Activated gamma-delta T cell treated with anti-CD3 and anti-CD28 coated beads, Interleukin-2, amount 50 U/mL, for 16 hours (primary cell): ENCODE measurements around the gene NOS1.
"Not testable (repeated sequence)": the region's sequence is repeated elsewhere in the genome, so short reads cannot be mapped to it uniquely, and the experiment has no call there.

Experiments
- DNase-seq: peaks from one replicate; pipeline ENCODE4 v3.0.0-alpha.2; 2020; ENCODE audit warnings: low read depth

The NOS1 gene

GRCh38 chr12:117361347-117361751, at the start of gene NOS1:
Gene NOS1 (minus strand): TSS chr12:117361626. CDS start chr12:117331069, 30,557 bp downstream.
- no peak for DNase-seq

GRCh38 chr12:117409286-117409685, 47.9 kb upstream of the NOS1 start:
- DNase-seq, result no peak

GRCh38 chr12:117408161-117408791, 46.9 kb upstream of the NOS1 start:
- DNase-seq, result no peak

GRCh38 chr12:117404940-117405339, 43.5 kb upstream of the NOS1 start:
- no peak for DNase-seq

DNA sequence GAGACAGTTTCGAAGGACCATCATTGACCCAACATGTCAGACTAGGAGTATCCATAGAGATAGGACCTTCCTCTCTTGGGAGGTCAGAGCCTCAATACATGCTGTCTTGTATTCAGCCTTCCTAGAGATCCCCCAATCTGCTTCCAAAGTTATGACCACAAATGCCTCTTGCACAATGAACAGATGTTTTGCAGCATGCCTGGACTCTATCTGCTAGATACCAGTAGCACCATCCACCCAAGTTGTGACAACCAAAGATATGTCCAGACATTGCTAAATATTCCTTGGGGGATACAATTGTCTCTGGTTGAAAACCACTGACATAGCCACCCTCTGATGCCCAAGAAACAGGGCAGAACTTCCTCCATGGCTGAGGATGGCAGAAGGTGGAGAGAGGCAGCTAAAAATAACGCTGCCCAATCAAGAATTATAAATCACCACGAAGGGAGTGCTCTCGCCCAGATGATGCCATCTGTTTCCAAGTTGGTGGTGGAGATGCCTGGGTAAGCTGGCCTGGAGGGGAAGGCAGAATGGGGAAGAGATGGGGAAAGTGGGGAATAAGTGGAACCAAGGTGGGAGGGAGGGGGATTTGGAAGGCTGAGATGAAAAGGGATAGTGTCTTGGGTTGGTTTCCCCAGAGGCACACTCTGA, 42.9 kb upstream of the NOS1 start:
- DNase-seq, result no peak

DNA sequence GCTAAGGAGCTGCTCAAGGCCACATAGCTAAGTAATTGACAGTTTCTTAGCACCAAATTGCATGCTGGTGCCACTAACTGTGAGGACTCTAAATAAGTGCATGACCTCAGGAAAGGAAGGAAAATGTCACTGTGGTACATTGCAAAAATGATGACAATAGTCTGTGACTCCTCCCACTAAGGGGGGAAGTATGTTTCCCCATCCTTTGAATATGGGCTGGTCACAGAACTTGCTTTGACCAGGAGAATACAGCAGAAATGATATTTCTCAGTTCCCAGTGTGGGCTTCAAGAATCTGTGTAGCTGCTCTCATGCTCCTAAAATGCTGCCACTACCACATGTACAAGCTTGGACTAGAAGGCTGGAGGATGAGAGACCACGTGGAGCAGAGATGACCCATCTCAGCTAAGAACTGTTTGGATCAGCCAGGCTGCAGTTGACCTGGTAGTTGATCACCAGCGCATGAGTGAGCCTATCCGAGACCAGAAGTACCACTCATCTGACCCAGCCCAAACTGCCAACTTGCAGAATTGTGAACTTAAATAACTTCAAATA, 42.2 kb upstream of the NOS1 start:
- DNase-seq, result no peak

- no peak for DNase-seq
Measured at GRCh38 chr12:117402363-117402762, 40.9 kb upstream of the NOS1 start.

DNA sequence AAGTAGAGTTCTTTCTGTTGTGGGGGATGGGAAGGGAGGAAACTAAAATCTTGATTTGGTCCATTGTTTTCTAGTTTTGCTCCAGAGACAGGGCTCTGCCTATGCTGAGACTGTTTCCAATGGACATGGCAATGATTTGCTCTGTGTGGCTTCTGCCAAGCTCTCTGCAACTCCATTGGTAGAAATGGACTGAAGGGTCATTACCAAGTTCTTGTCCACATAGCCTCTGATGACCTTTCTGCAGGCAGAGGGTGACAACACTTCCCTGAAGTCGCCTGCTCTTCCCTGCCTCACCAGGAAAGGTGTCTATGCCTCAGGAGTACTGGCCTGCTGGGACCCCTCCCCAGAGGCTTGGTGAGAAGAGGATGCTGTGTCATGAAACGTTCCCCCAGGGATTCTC, 39.5 kb upstream of the NOS1 start:
- DNase-seq, result no peak

GRCh38 chr12:117398482-117398881, 37.1 kb upstream of the NOS1 start:
- not testable (repeated sequence) for DNase-seq

- DNase-seq, result no peak
Measured at GRCh38 chr12:117395766-117396165, 34.3 kb upstream of the NOS1 start.

DNA sequence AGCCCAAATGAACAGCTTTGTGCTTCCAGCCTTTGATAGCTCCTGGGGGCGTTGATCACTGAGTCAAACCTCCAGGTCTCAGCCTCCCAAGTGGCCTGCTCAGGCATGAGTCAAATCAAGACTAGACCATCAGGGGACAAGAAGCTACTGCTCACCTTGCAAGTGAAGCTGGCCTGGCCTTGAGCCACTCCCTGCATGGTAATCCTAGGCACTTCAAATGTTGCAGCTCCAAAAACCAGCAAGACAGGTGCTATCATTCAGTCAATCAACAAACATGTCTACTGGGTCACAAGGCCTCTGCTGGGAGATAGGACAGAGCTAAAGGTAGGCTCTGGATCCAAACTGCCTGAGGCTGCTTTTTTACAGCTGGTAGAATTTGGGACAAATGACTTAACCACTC, 33.1 kb upstream of the NOS1 start:
- DNase-seq, result no peak

GRCh38 chr12:117393656-117394055, 32.2 kb upstream of the NOS1 start:
- no peak for DNase-seq

DNA sequence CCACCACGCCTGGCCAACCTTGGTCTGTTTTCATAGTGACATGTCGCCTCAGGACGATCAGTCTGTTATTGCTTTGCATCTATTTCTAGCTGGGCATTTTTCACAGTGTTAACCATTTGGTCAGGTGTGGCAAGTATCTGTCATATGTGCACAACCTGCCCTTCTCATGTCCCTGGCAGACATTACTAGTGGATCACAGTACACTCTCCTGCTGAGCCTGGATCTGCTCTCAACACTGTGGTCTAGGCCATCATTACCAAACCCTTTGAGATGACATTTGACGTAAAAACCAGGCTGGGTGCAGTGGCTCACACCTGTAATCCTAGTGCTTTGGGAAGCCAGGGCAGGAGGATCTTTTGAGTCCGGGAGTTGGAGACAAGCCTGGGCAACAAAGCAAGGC, 29.4 kb upstream of the NOS1 start:
- no peak for DNase-seq

DNA sequence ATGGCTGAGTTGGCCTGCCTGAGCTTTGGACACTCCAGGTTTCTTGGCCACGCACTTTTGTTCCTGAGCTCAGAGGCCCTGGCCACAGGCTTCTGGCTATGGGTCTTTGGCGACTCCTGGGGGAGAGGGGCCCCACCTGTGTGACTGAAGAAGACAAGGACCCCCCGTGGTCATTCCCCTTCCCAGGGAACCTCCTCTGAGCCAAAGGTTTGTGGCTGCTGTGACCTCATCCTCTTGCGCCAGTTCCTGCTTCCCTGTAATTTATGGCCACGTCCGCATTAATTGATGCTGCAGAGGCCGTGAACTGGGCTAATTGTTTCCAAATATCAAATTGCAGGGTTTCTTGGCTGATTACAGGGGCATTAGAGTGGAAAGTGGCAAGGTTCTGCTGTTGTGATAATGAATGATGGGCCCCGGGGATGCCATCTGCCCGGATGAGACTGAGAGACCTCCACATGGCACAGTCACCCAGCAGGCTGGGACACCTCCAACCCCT, 27.6 kb upstream of the NOS1 start:
- no peak for DNase-seq

GRCh38 chr12:117387832-117388231, 26.4 kb upstream of the NOS1 start:
- no peak for DNase-seq

GRCh38 chr12:117384735-117385134, 23.3 kb upstream of the NOS1 start:
- DNase-seq, result no peak

DNA sequence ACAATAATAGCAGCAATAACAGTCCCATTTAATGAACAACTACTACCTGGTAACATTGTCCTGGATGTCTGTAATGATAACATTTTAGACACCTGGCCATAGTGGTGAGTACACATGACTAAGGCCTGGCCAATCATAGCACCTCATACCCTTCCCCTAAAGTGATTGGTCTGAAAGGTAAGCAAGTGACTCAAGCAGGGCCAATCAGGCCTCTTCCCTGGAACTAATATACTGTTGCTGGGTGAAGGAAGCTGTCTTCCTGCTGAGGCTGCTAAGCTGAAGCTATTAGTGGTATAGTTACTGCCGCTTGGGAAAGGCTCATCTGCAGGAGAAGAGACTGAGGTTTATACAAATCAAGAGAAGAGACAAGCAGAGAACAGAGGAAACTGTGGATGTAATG, 18.7 kb upstream of the NOS1 start:
- DNase-seq, result no peak

GRCh38 chr12:117377758-117378157, 16.3 kb upstream of the NOS1 start:
- DNase-seq, result no peak

- DNase-seq, result no peak
Measured at GRCh38 chr12:117370588-117370987, 9.2 kb upstream of the NOS1 start.

DNA sequence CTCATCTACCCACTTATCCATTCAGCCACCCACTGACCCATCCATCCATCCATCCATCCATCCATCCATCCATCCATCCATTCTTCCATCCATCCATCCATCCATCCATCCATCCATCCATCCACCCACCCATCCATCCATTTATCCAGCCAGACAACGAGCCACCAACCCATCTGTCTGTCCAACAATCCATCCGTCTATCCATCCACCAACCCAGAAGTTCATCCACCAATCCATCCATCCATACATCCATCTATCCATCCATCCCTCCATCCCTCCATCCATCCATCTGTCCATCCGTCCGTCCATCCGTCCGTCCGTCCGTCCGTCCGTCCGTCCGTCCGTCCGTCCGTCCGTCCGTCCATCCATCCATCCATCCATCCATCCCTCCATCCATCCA, 8.6 kb upstream of the NOS1 start:
- not testable (repeated sequence) for DNase-seq

DNA sequence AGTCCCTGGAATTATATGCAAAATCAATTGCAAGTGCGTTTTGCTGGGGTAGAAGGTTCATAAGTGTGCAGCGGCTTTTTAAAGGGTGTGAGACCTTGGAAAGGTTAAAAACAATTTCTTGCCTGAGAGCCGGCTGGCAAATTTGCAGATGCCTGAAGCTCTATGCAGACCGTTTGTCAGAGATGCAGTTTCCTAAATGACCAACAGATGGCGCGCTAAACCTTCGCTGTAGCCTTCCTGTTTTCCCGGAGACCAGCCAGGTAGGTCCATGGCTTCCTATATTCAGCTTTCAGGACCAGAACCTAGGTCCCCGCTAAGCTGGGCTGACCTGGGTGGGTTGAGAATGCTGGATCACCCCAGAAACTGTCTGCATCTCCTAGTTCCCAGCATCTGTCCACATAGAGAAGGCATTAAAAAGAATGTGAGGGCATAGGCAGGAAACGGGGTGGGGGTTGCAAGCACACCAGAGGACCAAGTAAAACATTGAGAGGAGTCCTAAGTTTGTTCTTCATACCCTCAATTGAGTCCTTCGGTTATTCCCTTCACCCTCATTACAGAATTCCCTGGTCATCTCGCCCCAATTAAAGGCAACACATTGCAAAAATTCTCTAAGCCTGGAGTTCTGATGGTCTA, 5.7 kb upstream of the NOS1 start:
- DNase-seq, result peak; percentile 9

DNA sequence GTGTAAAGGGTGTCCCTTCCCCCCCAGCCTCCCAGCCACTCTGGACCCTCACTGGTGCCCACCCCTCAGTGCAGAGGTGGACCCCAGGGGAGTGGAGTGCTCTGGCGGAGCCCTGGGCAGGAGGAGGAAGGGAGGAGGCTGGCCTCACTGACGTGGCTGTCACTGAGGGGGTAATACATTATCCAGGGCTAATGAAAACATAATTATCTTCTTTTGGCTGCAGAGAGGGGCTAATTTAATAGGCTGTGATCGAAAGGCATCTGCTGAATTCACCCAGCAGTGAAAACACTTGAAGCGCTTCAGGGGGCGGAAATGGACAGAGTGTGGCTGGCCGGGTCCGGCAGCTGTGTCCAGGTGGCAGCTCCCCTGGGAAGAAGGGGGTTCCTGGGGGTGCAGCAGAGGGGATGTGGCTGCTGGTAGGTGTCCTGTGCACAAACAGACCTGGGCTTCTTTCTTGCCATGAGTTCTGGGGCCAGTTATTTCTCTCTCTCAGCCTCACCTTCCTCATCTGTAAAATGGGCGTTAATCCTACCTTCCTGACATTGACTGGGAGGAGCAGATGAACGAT, 3.7 kb upstream of the NOS1 start:
- no peak for DNase-seq
